Colonic mucosa (tissue), 4 donors: Measurements from ENCODE around the gene TRIM74. TPM values are rescaled to one million over a fixed set of nuclear protein-coding genes. Genes with fewer than 3 reads are reported as not detected.
"Not testable (repeated sequence)": the region's sequence is repeated elsewhere in the genome, so short reads cannot be mapped to it uniquely, and the experiment has no call there.

Experiments
- DNase-seq: peaks from one replicate; pipeline ENCODE4 v3.0.0-alpha.2; 2020
- H3K27ac ChIP-seq: fragments of 200-600 bp; one replicate; pipeline ENCODE4 v1.8.0; 2021
- H3K27me3 ChIP-seq: fragments of 200-600 bp; one replicate; pipeline ENCODE4 v1.8.0; 2021
- H3K36me3 ChIP-seq: fragments of 200-600 bp; one replicate; pipeline ENCODE4 v1.8.0; 2021
- H3K4me1 ChIP-seq: fragments of 200-600 bp; one replicate; pipeline ENCODE4 v1.8.0; 2021; ENCODE audit warnings: mild to moderate bottlenecking
- H3K4me3 ChIP-seq: fragments of 200-600 bp; one replicate; pipeline ENCODE4 v1.8.0; 2021
- H3K9ac ChIP-seq, 2 donors: one replicate each; pipeline ENCODE4 v1.7.0; 2013; ENCODE audit warnings: control low read depth in 2 of 2, low read depth in 2 of 2, low read length in 2 of 2
- H3K9me3 ChIP-seq: fragments of 200-600 bp; one replicate; pipeline ENCODE4 v1.8.0; 2021
- intact Hi-C: fragments of 100-400 bp; cut with DNase I; formaldehyde crosslinking; loops from one replicate; pipeline ENCODE4 v1.14.1; 2022
- total RNA-seq, 2 donors: library from RNA; stranded (reverse); fragmentation: NEBNext Ultra II Directional in 1 of 2; extraction: Animal tissue kit (Norgen Biotek cat#: 25700) in 1 of 2; gene quantifications; one replicate each; pipeline ENCODE4 v1.2.1, GENCODE V29; 2021
- donor health status: healthy.
- donor health status: DM: no; HTN: no; CAD: no.
- donor health status: DM: no; HTN: no; CAD: no.

The TRIM74 gene
- total RNA-seq, 2 donors from 2014 or later, result 0.32 to 0.72 TPM

- H3K9ac ChIP-seq, H3K4me1 ChIP-seq, DNase-seq, intact Hi-C loops, H3K27me3 ChIP-seq, H3K36me3 ChIP-seq, H3K9me3 ChIP-seq, H3K4me3 ChIP-seq, H3K27ac ChIP-seq: not testable (repeated sequence)
These were observed 2.2 kb upstream of the TRIM74 start for GRCh38 chr7:72971505-72971904.

GRCh38 chr7:72969688-72970087 lies 422 bp upstream of the TRIM74 start:
- H3K4me1 ChIP-seq, H3K4me3 ChIP-seq, H3K27me3 ChIP-seq, H3K9ac ChIP-seq, H3K36me3 ChIP-seq, H3K9me3 ChIP-seq, H3K27ac ChIP-seq, intact Hi-C loops, DNase-seq: not testable (repeated sequence)

GRCh38 chr7:72966892-72967291 lies 2.4 kb downstream of the TRIM74 start:
- H3K27ac ChIP-seq, intact Hi-C loops, H3K9ac ChIP-seq, H3K27me3 ChIP-seq, H3K36me3 ChIP-seq, H3K9me3 ChIP-seq, H3K4me3 ChIP-seq, H3K4me1 ChIP-seq, DNase-seq: not testable (repeated sequence)

DNA sequence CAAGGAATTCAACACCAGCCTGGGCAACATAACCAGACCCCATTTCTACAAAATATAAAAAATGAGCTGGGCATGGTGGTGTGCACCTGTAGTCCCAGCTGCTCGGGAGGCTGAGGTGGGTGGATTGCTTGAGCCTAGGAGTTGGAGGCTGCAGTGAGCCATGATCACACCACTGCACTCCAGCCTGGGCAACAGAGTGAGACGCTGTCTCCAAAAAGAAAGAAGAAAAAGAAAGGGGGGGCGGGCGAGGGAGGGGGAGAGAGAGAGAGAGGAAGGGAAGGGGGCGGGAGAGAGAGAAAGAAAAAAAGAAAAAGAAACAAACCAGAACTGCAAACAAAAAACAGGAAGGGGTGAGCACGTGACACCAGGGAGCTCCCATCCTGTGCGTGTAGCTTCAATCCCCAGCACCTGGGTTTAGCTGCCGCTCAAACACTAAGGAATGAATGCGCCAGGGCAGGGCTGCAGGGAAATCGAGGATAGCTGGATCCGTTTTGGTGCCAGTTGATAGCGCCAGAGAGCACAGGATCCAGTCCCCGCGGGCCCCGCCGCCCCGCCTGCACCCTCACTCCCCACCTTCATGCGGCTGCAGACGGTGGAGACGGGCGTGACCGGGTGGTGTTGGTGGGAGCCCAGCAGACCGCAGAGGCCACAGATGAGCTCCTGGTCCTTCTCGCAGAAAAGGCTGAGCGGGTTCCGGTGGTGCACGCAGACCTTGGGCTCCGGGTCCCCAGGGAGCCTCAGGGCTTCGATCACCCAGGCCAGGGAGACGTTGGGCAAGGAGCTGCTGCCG lies 3.9 kb downstream of the TRIM74 start:
- H3K27me3 ChIP-seq, H3K4me1 ChIP-seq, H3K4me3 ChIP-seq, H3K36me3 ChIP-seq, intact Hi-C loops, H3K9ac ChIP-seq, H3K9me3 ChIP-seq, DNase-seq, H3K27ac ChIP-seq: not testable (repeated sequence)

GRCh38 chr7:72963056-72963455 lies 6.2 kb downstream of the TRIM74 start:
- H3K9ac ChIP-seq, H3K27me3 ChIP-seq, DNase-seq, H3K36me3 ChIP-seq, H3K27ac ChIP-seq, H3K4me3 ChIP-seq, H3K9me3 ChIP-seq, H3K4me1 ChIP-seq, intact Hi-C loops: not testable (repeated sequence)

DNA sequence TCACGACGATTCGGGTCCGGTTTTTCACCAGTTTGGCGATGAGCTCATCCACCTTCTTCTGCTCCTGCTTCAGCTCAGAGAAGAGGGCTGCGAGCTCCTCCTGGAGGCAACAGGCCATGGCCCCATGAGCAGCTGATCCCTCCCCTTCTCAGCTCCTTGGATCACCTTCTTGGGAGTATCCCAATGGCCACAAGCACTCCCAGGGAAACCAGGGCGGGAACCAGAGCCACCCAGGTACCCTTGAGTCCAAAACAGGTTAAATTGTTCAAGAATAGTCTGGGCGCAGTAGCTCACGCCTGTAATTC lies 8.0 kb downstream of the TRIM74 start:
- H3K27ac ChIP-seq, H3K27me3 ChIP-seq, intact Hi-C loops, H3K4me1 ChIP-seq, H3K4me3 ChIP-seq, DNase-seq, H3K9ac ChIP-seq, H3K36me3 ChIP-seq, H3K9me3 ChIP-seq: not testable (repeated sequence)

DNA sequence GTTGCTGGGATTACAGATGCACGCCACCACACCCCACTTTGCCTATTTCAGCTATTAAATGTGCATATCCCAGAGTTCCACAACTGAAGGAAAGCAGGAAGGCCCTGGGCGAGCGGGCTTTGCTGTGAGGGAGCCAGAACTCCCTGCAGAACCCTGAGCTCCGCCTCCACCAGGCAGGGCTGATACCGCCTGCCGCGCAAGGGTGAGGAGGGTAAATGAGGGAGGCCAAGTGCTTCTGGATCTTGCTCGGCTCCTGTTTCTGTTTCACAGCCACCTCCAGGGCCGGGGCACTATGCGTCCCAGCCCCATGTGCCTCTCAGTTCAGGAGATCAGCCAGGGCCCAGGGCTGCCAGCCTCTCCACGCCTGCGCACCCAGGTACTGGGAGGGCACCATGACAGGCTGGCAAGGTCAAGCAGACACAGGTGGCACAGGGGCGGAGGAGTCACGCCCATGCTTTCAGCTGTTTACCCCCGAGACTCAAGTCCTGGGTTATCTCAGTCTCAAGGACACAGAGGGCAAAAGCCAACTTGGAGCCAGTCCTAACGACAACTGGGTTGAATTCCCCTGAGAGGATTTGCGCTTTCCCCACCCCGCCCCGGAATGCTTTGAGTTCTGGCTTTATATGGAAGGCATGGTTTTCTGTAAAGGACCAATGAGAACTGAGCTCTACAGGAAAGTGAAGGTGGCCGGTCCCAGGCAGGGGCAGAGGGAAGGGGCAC lies 8.5 kb downstream of the TRIM74 start:
- H3K27ac ChIP-seq, H3K36me3 ChIP-seq, H3K4me3 ChIP-seq, H3K4me1 ChIP-seq, H3K9me3 ChIP-seq, H3K9ac ChIP-seq, H3K27me3 ChIP-seq, DNase-seq, intact Hi-C loops: not testable (repeated sequence)

DNA sequence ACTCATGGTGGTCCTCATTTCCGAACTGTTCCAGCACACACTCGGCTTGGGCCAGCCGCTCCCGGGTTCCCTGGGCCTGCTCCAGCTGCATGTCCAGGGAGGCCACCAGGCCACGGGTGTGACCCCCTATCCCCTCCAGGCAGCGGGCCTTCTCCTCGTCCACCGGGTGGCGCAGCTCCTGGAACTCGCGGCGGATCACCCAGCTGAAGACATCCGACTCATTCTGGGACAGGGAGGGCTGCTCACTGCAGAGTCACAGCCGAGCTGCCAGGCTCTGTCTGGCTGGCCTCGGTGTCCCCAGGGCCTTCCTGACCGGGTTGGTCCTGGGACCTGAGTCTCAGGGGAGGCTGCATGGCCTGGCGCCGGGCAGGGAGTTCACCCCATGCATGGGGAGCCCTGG lies 9.2 kb downstream of the TRIM74 start:
- H3K27me3 ChIP-seq, H3K36me3 ChIP-seq, intact Hi-C loops, H3K4me1 ChIP-seq, H3K27ac ChIP-seq, DNase-seq, H3K9ac ChIP-seq, H3K4me3 ChIP-seq, H3K9me3 ChIP-seq: not testable (repeated sequence)

DNA sequence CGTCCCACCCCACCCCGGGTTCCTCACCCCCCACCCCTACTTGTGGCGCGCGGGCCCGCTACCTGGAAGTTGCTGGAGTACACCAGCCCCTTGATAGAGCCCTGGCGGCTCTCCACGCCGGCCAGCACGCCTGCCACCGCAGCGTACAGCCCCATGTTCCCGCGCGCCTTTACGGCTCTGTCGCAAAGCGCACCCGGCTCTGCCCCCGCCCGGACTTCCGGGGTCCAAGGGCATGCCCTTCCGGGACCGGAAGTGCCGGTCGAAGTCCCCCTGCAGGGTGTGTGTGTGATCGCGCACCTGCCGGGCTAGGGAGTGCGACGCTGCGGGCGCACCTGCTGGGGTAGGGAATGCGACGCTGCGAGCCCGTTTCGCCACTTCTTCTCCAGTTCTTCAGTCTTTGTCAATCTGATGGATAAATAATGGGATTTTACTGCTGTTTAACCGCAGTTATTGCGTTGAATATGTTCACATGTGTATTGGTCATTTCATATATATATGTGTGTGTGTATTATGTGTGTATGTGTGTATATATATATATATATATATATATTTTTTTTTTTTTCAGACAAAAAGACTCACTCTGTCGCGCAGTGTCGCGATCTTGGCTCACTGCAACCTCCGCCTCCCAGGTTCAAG lies 14.6 kb downstream of the TRIM74 start:
- intact Hi-C loops, H3K9ac ChIP-seq, DNase-seq, H3K4me1 ChIP-seq, H3K36me3 ChIP-seq, H3K27ac ChIP-seq, H3K27me3 ChIP-seq, H3K9me3 ChIP-seq: not testable (repeated sequence)
- H3K4me3 ChIP-seq, result peak overlapping the region; percentile 25

GRCh38 chr7:72953901-72954562 lies 15.2 kb downstream of the TRIM74 start:
- DNase-seq, H3K4me1 ChIP-seq, H3K27ac ChIP-seq, H3K27me3 ChIP-seq, H3K9ac ChIP-seq, H3K9me3 ChIP-seq, H3K36me3 ChIP-seq, intact Hi-C loops: not testable (repeated sequence)
- H3K4me3 ChIP-seq, result peak overlapping the region; percentile 25

DNA sequence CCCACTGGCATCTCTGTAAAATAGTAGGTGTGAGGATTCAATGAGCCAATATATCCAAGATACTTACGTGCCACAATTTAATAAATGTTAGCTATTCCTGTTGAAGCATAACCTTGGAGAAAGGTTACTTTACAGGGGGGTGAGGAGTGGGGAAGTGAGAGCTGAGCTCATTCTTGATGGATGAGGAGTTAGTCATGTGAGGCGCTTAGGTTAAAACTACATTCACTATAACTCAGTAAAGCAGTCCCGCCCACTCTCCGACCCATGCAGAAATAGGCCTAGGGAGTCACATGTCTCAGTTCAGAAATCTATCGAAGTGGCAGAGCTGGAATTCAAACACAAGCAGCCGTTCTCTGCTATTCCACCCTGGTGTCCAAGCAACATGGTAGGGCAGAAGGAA lies 18.8 kb downstream of the TRIM74 start:
- intact Hi-C loops, H3K27ac ChIP-seq, H3K36me3 ChIP-seq, H3K27me3 ChIP-seq, H3K4me1 ChIP-seq, H3K9ac ChIP-seq, H3K9me3 ChIP-seq, H3K4me3 ChIP-seq, DNase-seq: not testable (repeated sequence)

DNA sequence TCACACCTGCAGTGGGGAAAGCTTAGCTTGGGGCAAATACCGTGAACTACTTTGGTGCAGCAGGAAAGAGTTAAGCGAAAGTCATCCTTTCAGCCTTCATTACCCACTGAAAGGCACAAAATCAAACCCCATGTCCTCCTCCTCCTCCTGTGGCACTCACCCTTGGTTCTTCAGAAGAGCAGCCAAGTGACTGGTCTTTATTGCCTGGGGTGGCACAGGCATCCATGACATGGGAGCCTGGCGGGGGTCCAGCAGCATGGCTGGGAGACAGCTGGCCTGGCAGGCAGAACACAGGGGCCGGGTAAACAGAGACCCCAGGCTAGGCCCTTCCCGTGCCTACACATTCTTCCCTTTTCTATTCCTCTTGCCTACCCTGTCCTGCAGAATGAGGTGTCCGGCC lies 19.6 kb downstream of the TRIM74 start:
- H3K27me3 ChIP-seq, H3K36me3 ChIP-seq, H3K4me1 ChIP-seq, H3K27ac ChIP-seq, DNase-seq, H3K9me3 ChIP-seq, H3K9ac ChIP-seq, intact Hi-C loops, H3K4me3 ChIP-seq: not testable (repeated sequence)

DNA sequence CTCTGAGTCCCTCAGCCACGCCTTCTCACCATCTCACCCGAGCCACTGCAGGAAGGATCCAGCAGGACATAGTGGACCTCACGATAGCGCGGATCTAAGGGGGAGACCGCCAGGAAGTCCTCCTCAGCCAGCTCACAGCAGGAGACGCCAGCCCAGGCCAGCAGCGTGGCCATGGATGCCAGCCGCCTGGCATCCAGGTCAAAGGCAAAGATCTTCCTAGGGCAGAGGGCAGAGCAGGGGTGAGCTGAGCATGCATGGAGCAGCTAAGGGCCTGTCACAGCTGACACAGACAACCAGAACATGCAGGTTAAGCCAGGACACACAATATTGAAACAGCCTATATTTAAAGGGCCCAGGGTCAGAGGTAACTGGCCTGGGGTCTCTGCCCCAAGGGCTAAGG lies 20.0 kb downstream of the TRIM74 start:
- H3K27me3 ChIP-seq, intact Hi-C loops, H3K4me3 ChIP-seq, H3K9me3 ChIP-seq, H3K36me3 ChIP-seq, H3K27ac ChIP-seq, H3K4me1 ChIP-seq, H3K9ac ChIP-seq, DNase-seq: not testable (repeated sequence)
